Measurements from ENCODE around the gene TRIM44.

DNA sequence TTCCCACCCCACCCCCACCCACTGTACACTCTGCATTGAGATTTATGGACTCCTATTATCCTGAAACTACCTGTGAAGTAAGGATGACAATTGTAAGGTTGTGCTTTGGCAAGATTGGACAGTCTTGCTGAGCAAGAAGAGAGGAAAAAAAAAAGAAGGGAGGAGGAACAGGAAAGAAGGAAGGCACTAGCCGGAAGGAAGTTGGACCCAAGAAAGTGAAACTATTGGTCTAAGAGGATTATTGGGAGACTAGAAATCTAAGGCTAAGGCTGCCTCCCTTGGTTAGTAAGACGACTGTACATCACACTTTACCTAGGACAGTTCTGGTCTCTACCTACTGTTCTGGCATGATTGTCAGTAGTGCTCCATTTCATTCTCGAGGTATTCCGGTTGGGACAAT lies 12.1 kb upstream of the TRIM44 start:
- TF ChIP-seq, protein P1, sequence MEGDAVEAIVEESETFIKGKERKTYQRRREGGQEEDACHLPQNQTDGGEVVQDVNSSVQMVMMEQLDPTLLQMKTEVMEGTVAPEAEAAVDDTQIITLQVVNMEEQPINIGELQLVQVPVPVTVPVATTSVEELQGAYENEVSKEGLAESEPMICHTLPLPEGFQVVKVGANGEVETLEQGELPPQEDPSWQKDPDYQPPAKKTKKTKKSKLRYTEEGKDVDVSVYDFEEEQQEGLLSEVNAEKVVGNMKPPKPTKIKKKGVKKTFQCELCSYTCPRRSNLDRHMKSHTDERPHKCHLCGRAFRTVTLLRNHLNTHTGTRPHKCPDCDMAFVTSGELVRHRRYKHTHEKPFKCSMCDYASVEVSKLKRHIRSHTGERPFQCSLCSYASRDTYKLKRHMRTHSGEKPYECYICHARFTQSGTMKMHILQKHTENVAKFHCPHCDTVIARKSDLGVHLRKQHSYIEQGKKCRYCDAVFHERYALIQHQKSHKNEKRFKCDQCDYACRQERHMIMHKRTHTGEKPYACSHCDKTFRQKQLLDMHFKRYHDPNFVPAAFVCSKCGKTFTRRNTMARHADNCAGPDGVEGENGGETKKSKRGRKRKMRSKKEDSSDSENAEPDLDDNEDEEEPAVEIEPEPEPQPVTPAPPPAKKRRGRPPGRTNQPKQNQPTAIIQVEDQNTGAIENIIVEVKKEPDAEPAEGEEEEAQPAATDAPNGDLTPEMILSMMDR (IDR thresholded peaks at IDR 0.05) = no peak
- TF ChIP-seq POLR2A (IDR thresholded peaks at IDR 0.05) = no peak

Measured in testis (tissue), 2 donors.